Measurements from ENCODE around the gene SSX4B.
"Not testable (repeated sequence)": the region's sequence is repeated elsewhere in the genome, so short reads cannot be mapped to it uniquely, and the experiment has no call there.

SSX4B gene

DNA sequence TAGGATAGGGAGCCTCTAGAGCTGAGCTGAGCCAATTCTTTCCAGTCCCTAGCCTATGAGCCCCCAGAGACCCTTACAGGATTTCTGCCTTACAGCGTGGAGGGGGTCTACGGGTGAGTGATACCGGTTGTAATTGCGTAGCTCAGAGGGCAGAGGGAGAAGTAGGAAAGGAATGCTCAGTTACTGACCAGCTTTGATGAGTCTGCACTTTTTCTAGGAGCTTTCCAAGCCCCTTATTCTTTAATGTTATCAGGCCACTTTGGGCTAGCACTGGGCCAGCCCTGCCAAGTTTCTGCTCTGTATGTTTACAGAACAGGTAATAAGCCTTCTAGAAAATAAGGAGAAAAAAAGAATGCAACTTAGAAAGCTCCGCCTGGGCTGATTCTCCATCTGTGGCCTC, 17.8 kb upstream of the SSX4B start:
- not testable (repeated sequence) for H3K27ac ChIP-seq (ENCODE audit: low read depth, low read length, severe bottlenecking); H3K4me3 ChIP-seq (ENCODE audit: extremely low read depth, insufficient read depth, low read length, poor library complexity, severe bottlenecking); H3K36me3 ChIP-seq (ENCODE audit: control insufficient read depth, insufficient read depth, low read length); H3K9me3 ChIP-seq (ENCODE audit: control insufficient read depth, low read length); H3K4me1 ChIP-seq (ENCODE audit: control insufficient read depth, insufficient read depth, low read length, poor library complexity, severe bottlenecking)
- WGBS, 2 experiments (ENCODE audit: insufficient coverage in 2 of 2): no CpG with 5 or more reads among the region's 5 CpGs

DNA sequence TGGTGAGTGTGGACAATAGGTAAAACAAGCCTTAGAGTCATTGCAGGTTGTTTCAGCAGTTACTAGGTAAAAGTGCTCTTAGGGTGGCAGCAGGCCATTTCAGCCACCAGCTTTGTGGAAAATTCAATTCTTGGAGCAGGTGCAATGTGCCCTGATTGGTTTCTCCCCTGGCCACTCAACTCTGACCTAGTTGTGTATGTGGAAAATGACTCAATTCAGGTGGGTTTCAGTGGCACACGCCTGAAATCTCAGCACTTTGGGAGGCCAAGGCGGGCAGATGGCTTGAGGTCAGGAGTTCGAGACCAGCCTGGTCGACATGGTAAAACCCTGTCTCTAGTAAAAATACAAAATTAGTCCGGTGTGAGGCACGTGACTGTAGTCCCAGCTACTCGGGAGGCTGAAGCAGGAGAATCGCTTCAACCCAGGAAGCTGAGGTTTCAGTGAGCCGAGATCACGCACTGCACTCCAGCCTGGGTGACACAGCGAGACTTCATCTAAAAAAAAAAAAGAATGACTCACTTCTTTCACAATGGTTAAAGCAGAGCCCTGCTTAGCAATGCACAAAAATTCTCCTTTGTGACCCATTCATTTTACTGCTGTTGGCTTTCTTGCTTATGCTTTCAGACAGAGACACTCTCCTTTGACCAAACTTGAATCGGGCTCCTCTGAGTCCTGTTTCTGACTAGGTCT, 15.4 kb upstream of the SSX4B start:
- WGBS, 2 experiments (ENCODE audit: insufficient coverage in 2 of 2): no CpG with 5 or more reads among the region's 12 CpGs
- H3K36me3 ChIP-seq (ENCODE audit: control insufficient read depth, insufficient read depth, low read length); H3K9me3 ChIP-seq (ENCODE audit: control insufficient read depth, low read length); H3K4me1 ChIP-seq (ENCODE audit: control insufficient read depth, insufficient read depth, low read length, poor library complexity, severe bottlenecking); H3K4me3 ChIP-seq (ENCODE audit: extremely low read depth, insufficient read depth, low read length, poor library complexity, severe bottlenecking); H3K27ac ChIP-seq (ENCODE audit: low read depth, low read length, severe bottlenecking): not testable (repeated sequence)

DNA sequence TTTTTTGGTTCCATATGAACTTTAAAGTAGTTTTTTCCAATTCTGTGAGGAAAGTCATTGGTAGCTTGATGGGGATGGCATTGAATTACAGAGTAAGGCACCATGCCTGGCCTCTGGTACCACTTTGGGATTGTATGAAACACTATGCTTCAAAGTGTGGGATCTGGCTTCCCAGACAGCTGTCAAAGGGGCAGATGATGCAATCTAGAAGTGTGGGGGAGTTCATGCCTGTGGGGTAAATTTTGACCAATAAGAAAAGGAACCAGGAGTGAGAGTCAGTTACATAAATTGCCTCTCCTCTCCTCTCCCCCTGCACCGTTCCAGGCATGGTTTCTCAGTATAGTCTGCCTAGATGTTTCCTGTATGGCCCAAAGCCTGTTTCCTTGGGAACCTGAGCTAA, 13.9 kb downstream of the SSX4B start:
- H3K27ac ChIP-seq (ENCODE audit: low read depth, low read length, severe bottlenecking); H3K4me1 ChIP-seq (ENCODE audit: control insufficient read depth, insufficient read depth, low read length, poor library complexity, severe bottlenecking); H3K36me3 ChIP-seq (ENCODE audit: control insufficient read depth, insufficient read depth, low read length); H3K9me3 ChIP-seq (ENCODE audit: control insufficient read depth, low read length); H3K4me3 ChIP-seq (ENCODE audit: extremely low read depth, insufficient read depth, low read length, poor library complexity, severe bottlenecking): not testable (repeated sequence)
- no CpG with 5 or more reads among the region's 1 CpG for WGBS, 2 experiments (ENCODE audit: insufficient coverage in 2 of 2)

DNA sequence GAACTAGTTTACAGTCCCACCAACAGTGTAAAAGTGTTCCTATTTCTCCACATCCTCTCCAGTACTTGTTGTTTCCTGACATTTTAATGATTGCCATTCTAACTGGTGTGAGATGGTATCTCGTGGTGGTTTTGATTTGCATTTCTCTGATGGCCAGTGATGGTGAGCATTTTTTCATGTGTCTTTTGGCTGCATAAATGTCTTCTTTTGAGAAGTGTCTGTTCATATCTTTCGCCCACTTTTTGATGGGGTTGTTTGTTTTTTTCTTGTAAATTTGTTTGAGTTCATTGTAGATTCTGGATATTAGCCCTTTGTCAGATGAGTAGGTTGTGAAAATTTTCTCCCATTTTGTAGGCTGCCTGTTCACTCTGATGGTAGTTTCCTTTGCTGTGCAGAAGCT, 14.8 kb downstream of the SSX4B start:
- not testable (repeated sequence) for H3K4me3 ChIP-seq (ENCODE audit: extremely low read depth, insufficient read depth, low read length, poor library complexity, severe bottlenecking); H3K4me1 ChIP-seq (ENCODE audit: control insufficient read depth, insufficient read depth, low read length, poor library complexity, severe bottlenecking); H3K27ac ChIP-seq (ENCODE audit: low read depth, low read length, severe bottlenecking); H3K9me3 ChIP-seq (ENCODE audit: control insufficient read depth, low read length); H3K36me3 ChIP-seq (ENCODE audit: control insufficient read depth, insufficient read depth, low read length)
- WGBS, 2 experiments (ENCODE audit: insufficient coverage in 2 of 2): no CpG with 5 or more reads among the region's 2 CpGs

- not testable (repeated sequence) for H3K36me3 ChIP-seq (ENCODE audit: control insufficient read depth, insufficient read depth, low read length); H3K9me3 ChIP-seq (ENCODE audit: control insufficient read depth, low read length); H3K4me3 ChIP-seq (ENCODE audit: extremely low read depth, insufficient read depth, low read length, poor library complexity, severe bottlenecking); H3K4me1 ChIP-seq (ENCODE audit: control insufficient read depth, insufficient read depth, low read length, poor library complexity, severe bottlenecking); H3K27ac ChIP-seq (ENCODE audit: low read depth, low read length, severe bottlenecking)
- no CpG with 5 or more reads among the region's 16 CpGs for WGBS, 2 experiments (ENCODE audit: insufficient coverage in 2 of 2)
Measured at GRCh38 chrX:48383239-48383638, 28.5 kb downstream of the SSX4B start, which contains the start of gene SSX4. Gene SSX4, plus strand, starts transcription at chrX:48383539. Its CDS starts 515 bp downstream, at chrX:48384054.

GRCh38 chrX:48370408-48370807, 41.4 kb downstream of the SSX4B start:
- H3K27ac ChIP-seq (ENCODE audit: low read depth, low read length, severe bottlenecking); H3K36me3 ChIP-seq (ENCODE audit: control insufficient read depth, insufficient read depth, low read length): not testable (repeated sequence)
- no CpG with 5 or more reads among the region's 8 CpGs for WGBS, 2 experiments (ENCODE audit: insufficient coverage in 2 of 2)

GRCh38 chrX:48367717-48368408, 43.9 kb downstream of the SSX4B start:
- no CpG with 5 or more reads among the region's 12 CpGs for WGBS, 2 experiments (ENCODE audit: insufficient coverage in 2 of 2)
- not testable (repeated sequence) for H3K4me1 ChIP-seq (ENCODE audit: control insufficient read depth, insufficient read depth, low read length, poor library complexity, severe bottlenecking); H3K9me3 ChIP-seq (ENCODE audit: control insufficient read depth, low read length); H3K4me3 ChIP-seq (ENCODE audit: extremely low read depth, insufficient read depth, low read length, poor library complexity, severe bottlenecking); H3K36me3 ChIP-seq (ENCODE audit: control insufficient read depth, insufficient read depth, low read length); H3K27ac ChIP-seq (ENCODE audit: low read depth, low read length, severe bottlenecking)

More at GRCh38 chrX:48370408-48370807, 41.4 kb downstream of the SSX4B start:
- not testable (repeated sequence) for H3K4me3 ChIP-seq (ENCODE audit: extremely low read depth, insufficient read depth, low read length, poor library complexity, severe bottlenecking); H3K4me1 ChIP-seq (ENCODE audit: control insufficient read depth, insufficient read depth, low read length, poor library complexity, severe bottlenecking); H3K9me3 ChIP-seq (ENCODE audit: control insufficient read depth, low read length)

DNA sequence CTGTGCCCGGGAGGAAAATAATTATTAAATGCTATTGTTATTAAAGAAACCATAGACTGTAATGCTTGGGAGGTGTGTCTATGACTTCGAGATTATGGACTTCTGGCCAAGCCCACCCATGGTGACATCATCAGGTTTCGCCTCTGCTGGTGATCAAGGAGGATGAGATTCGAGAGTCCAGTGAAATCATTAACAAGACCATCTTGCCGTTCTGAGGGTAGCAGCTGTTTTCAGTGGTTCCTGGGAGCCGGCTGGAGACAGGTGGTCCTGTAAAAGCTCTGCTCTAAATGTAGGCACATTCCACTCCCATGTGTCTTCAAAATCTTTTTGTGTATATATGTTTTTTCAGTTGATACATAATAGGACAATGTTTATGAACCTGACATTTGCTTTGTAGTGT, 52.5 kb downstream of the SSX4B start:
- WGBS, 2 experiments (ENCODE audit: insufficient coverage in 2 of 2): 94% methylated on average over 3 of the region's 6 CpGs; no CpG with 5 or more reads in 1 of the 2 experiments

DNA sequence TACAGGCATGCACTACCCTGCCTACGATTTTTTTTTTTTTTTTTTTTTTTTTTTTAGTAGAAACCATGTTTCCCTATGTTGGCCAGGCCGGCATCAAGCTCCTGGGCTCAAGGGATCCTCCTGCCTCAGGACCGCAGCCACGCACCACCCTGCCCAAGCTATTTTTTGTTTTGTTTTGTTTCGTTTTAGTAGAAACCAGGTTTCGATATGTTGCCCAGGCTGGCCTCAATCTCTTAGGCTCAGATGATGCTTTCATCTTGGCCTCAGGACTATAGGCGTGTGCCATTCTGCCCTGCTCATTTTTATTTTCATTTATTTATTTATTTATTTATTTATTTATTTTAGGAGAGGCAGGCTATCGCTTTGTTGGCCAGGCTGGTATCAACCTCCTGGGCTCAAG, 54.1 kb downstream of the SSX4B start:
- Histone ChIP-seq H3K4me3 (ENCODE audit: extremely low read depth, insufficient read depth, low read length, poor library complexity, severe bottlenecking) (no peak overlapping the region), H3K9me3 (ENCODE audit: control insufficient read depth, low read length) (no peaks in the 10 kb centered on the region), H3K27ac (ENCODE audit: low read depth, low read length, severe bottlenecking) (no peak overlapping the region), H3K4me1 (ENCODE audit: control insufficient read depth, insufficient read depth, low read length, poor library complexity, severe bottlenecking) (no peaks in the 10 kb centered on the region), H3K36me3 (ENCODE audit: control insufficient read depth, insufficient read depth, low read length) (no peaks in the 10 kb centered on the region)
- WGBS, 2 experiments (ENCODE audit: insufficient coverage in 2 of 2): 93% methylated on average over 3 of the region's 8 CpGs; no CpG with 5 or more reads in 1 of the 2 experiments

More for the DNA sequence above, 52.5 kb downstream of the SSX4B start:
- H3K9me3 ChIP-seq (ENCODE audit: control insufficient read depth, low read length); H3K4me3 ChIP-seq (ENCODE audit: extremely low read depth, insufficient read depth, low read length, poor library complexity, severe bottlenecking); H3K4me1 ChIP-seq (ENCODE audit: control insufficient read depth, insufficient read depth, low read length, poor library complexity, severe bottlenecking); H3K27ac ChIP-seq (ENCODE audit: low read depth, low read length, severe bottlenecking); H3K36me3 ChIP-seq (ENCODE audit: control insufficient read depth, insufficient read depth, low read length): not testable (repeated sequence)

DNA sequence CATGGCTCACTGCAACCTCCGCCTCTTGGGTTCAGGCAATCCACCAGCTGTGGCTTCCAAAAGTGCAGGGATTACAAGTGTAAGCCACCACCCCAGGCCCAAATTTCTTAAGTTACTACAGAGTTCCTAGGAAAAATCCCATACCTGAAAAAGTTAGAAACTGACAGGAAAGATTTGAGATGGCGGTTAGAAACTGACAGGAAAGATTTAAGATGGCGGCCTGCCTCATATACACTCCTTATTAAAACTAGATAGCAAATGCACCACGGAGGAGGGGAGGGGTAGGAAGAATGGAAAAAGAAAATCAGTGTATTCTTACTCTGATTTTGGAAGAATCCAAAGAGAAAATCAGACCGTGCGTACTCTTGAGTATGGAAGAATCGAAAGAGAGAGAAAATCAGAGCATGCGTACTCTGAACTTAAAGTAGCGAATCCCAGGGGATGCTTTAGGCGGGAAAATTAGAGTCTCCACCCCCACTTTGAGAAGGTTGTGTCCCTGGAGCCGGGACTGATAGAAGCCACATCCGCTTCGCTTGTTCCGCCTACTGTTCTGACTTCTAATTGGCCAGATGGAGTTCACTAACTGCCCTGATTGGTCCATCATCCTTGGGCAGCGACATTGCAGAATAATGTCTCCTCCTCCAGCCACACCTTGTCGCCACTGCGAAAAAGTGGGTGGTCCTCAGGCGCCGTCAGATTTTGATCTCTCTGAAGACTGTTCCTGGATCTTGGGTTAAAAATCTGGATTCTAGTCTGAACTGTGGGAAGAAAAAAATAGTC, 55.3 kb downstream of the SSX4B start, which contains the start of gene SSX3:
SSX3 (minus strand) TSS at position 389 of the 780 bp plus-strand sequence. CDS start 1,454 bp downstream, outside the sequence.
- not testable (repeated sequence) for H3K4me1 ChIP-seq (ENCODE audit: control insufficient read depth, insufficient read depth, low read length, poor library complexity, severe bottlenecking); H3K9me3 ChIP-seq (ENCODE audit: control insufficient read depth, low read length); H3K36me3 ChIP-seq (ENCODE audit: control insufficient read depth, insufficient read depth, low read length); H3K27ac ChIP-seq (ENCODE audit: low read depth, low read length, severe bottlenecking); H3K4me3 ChIP-seq (ENCODE audit: extremely low read depth, insufficient read depth, low read length, poor library complexity, severe bottlenecking)
- WGBS, 2 experiments (ENCODE audit: insufficient coverage in 2 of 2): 95 to 97% methylated on average over 7 to 8 of the region's 19 CpGs
